ENCODE results near the gene OBSCN. TPM values are rescaled to one million over a fixed set of nuclear protein-coding genes. Genes with fewer than 3 reads are reported as not detected.

The OBSCN gene
- total RNA-seq, 1 donor from 2014 or later, result 17.5 TPM

GRCh38 chr1:228312136-228312764 is 104.4 kb downstream of the OBSCN start:
- no peaks in the 10 kb centered on the region for H4K20me1 ChIP-seq (ENCODE audit: insufficient read depth, low read length)
- Mint-ChIP-seq H3K9me3 (ENCODE audit: unreplicated experiment) (peaks cover 7% of the 10 kb centered on the region), H3K27ac (ENCODE audit: unreplicated experiment) (no peak overlapping the region), H3K4me1 (ENCODE audit: low read depth, unreplicated experiment) (peaks cover 5% of the 10 kb centered on the region), H3K36me3 (ENCODE audit: low read depth, unreplicated experiment) (peaks cover 8% of the 10 kb centered on the region), H3K4me3 (ENCODE audit: unreplicated experiment) (no peak overlapping the region), H3K27me3 (ENCODE audit: low read depth, unreplicated experiment) (peaks cover 9% of the 10 kb centered on the region)
- H3K9ac ChIP-seq (ENCODE audit: low read length), result no peak overlapping the region
- DNase-seq (ENCODE audit: low read depth), result no peak
- H2AFZ ChIP-seq (ENCODE audit: low read depth, low read length), result no peak overlapping the region
- H3K4me1 ChIP-seq (ENCODE audit: insufficient read depth, low read length), result no peaks in the 10 kb centered on the region
- H3K79me2 ChIP-seq (ENCODE audit: insufficient read depth, low read length), result no peaks in the 10 kb centered on the region
- no peak overlapping the region for H3K4me2 ChIP-seq (ENCODE audit: low read length)
- no peak overlapping the region for H3K4me3 ChIP-seq (ENCODE audit: insufficient read depth, low read depth, low read length)
- no peaks in the 10 kb centered on the region for H3K36me3 ChIP-seq (ENCODE audit: insufficient read depth, low read length)
- H3K27ac ChIP-seq (ENCODE audit: low read depth, low read length), result no peak overlapping the region
- H3K9me3 ChIP-seq (ENCODE audit: insufficient read depth, low read depth, low read length), result peaks cover 6% of the 10 kb centered on the region
- no peak for TF ChIP-seq CTCF (IDR thresholded peaks at IDR 0.05; ENCODE audit: insufficient read depth, low read depth, low read length)
- no peak for TF ChIP-seq EZH2 (IDR thresholded peaks at IDR 0.05; ENCODE audit: insufficient read depth, low read length)
- H3K27me3 ChIP-seq (ENCODE audit: insufficient read depth, low read length), result no peaks in the 10 kb centered on the region
- FAIRE-seq, result no peak

GRCh38 chr1:228313536-228314277 is 105.9 kb downstream of the OBSCN start:
- DNase-seq (ENCODE audit: low read depth) (no peak), FAIRE-seq (no peak)
- H3K4me3 Mint-ChIP-seq (ENCODE audit: unreplicated experiment), result no peak overlapping the region
- H3K9ac ChIP-seq (ENCODE audit: low read length), result no peak overlapping the region
- no peaks in the 10 kb centered on the region for H3K36me3 ChIP-seq (ENCODE audit: insufficient read depth, low read length)
- peaks cover 6% of the 10 kb centered on the region for H3K9me3 ChIP-seq (ENCODE audit: insufficient read depth, low read depth, low read length)
- peaks cover 3% of the 10 kb centered on the region for H3K27me3 Mint-ChIP-seq (ENCODE audit: low read depth, unreplicated experiment)
- H3K9me3 Mint-ChIP-seq (ENCODE audit: unreplicated experiment), result peaks cover 5% of the 10 kb centered on the region
- peaks cover 5% of the 10 kb centered on the region for H3K4me1 Mint-ChIP-seq (ENCODE audit: low read depth, unreplicated experiment)
- no peak overlapping the region for H3K27ac ChIP-seq (ENCODE audit: low read depth, low read length)
- H3K27ac Mint-ChIP-seq (ENCODE audit: unreplicated experiment), result no peak overlapping the region
- no peaks in the 10 kb centered on the region for H4K20me1 ChIP-seq (ENCODE audit: insufficient read depth, low read length)
- peaks cover 4% of the 10 kb centered on the region for H3K36me3 Mint-ChIP-seq (ENCODE audit: low read depth, unreplicated experiment)
- no peaks in the 10 kb centered on the region for H3K4me1 ChIP-seq (ENCODE audit: insufficient read depth, low read length)
- no peaks in the 10 kb centered on the region for H3K27me3 ChIP-seq (ENCODE audit: insufficient read depth, low read length)
- H3K4me2 ChIP-seq (ENCODE audit: low read length), result no peak overlapping the region
- H2AFZ ChIP-seq (ENCODE audit: low read depth, low read length), result no peak overlapping the region
- no peaks in the 10 kb centered on the region for H3K79me2 ChIP-seq (ENCODE audit: insufficient read depth, low read length)
- H3K4me3 ChIP-seq (ENCODE audit: insufficient read depth, low read depth, low read length), result no peak overlapping the region
- TF ChIP-seq EZH2 (IDR thresholded peaks at IDR 0.05; ENCODE audit: insufficient read depth, low read length), result no peak
- TF ChIP-seq CTCF (IDR thresholded peaks at IDR 0.05; ENCODE audit: insufficient read depth, low read depth, low read length), result no peak

- H3K36me3 ChIP-seq (ENCODE audit: insufficient read depth, low read length), result no peaks in the 10 kb centered on the region
- no peak overlapping the region for H3K4me3 Mint-ChIP-seq (ENCODE audit: unreplicated experiment)
- peaks cover 6% of the 10 kb centered on the region for H3K9me3 ChIP-seq (ENCODE audit: insufficient read depth, low read depth, low read length)
- no peaks in the 10 kb centered on the region for H3K27me3 ChIP-seq (ENCODE audit: insufficient read depth, low read length)
- H3K4me3 ChIP-seq (ENCODE audit: insufficient read depth, low read depth, low read length), result no peak overlapping the region
- peaks cover 3% of the 10 kb centered on the region for H3K27me3 Mint-ChIP-seq (ENCODE audit: low read depth, unreplicated experiment)
- no peak overlapping the region for H2AFZ ChIP-seq (ENCODE audit: low read depth, low read length)
- H3K27ac ChIP-seq (ENCODE audit: low read depth, low read length), result no peak overlapping the region
- H3K36me3 Mint-ChIP-seq (ENCODE audit: low read depth, unreplicated experiment), result peaks cover 4% of the 10 kb centered on the region
- H3K4me2 ChIP-seq (ENCODE audit: low read length), result no peak overlapping the region
- H4K20me1 ChIP-seq (ENCODE audit: insufficient read depth, low read length), result no peaks in the 10 kb centered on the region
- H3K27ac Mint-ChIP-seq (ENCODE audit: unreplicated experiment), result no peak overlapping the region
- peaks cover 5% of the 10 kb centered on the region for H3K9me3 Mint-ChIP-seq (ENCODE audit: unreplicated experiment)
- peaks cover 5% of the 10 kb centered on the region for H3K4me1 Mint-ChIP-seq (ENCODE audit: low read depth, unreplicated experiment)
- no peak overlapping the region for H3K9ac ChIP-seq (ENCODE audit: low read length)
- TF ChIP-seq EZH2 (IDR thresholded peaks at IDR 0.05; ENCODE audit: insufficient read depth, low read length) (no peak), CTCF (IDR thresholded peaks at IDR 0.05; ENCODE audit: insufficient read depth, low read depth, low read length) (no peak)
- no peaks in the 10 kb centered on the region for H3K79me2 ChIP-seq (ENCODE audit: insufficient read depth, low read length)
- H3K4me1 ChIP-seq (ENCODE audit: insufficient read depth, low read length), result no peaks in the 10 kb centered on the region
- DNase-seq (ENCODE audit: low read depth) (no peak), FAIRE-seq (no peak)
Measured at GRCh38 chr1:228314315-228314657, 106.4 kb downstream of the OBSCN start.
